RWPE1 (cell line): ENCODE measurements around the gene TIMP1.

Experiments
- CTCF ChIA-PET: fragments of 350-600 bp; sonication (Branson Sonifier 250); formaldehyde crosslinking; extraction: SDS; loops from one replicate; lab custom pipeline; 2021; lab: Yijun Ruan, JAX
- POLR2A ChIA-PET: fragments of 400-600 bp; formaldehyde crosslinking; extraction: SDS; loops from one replicate; lab custom pipeline; 2020; ENCODE audit warnings: antibody characterized with exemption; ENCODE audit not compliant: low non-redundant PET; lab: Yijun Ruan, JAX
- DNase-seq: peaks from one replicate; pipeline ENCODE4 v3.0.0; 2012; ENCODE audit warnings: low spot score
- H3K27ac ChIP-seq: fragments of 450-650 bp; 2 replicates; pipeline ENCODE4 v1.5.1; 2017
- TF ChIP-seq, protein P1 (sequence below): fragments of 450-650 bp; conservative IDR thresholded peaks from 2 replicates; pipeline ENCODE4 v1.5.1; 2017; ENCODE audit warnings: low read depth, mild to moderate bottlenecking

TIMP1 gene

DNA sequence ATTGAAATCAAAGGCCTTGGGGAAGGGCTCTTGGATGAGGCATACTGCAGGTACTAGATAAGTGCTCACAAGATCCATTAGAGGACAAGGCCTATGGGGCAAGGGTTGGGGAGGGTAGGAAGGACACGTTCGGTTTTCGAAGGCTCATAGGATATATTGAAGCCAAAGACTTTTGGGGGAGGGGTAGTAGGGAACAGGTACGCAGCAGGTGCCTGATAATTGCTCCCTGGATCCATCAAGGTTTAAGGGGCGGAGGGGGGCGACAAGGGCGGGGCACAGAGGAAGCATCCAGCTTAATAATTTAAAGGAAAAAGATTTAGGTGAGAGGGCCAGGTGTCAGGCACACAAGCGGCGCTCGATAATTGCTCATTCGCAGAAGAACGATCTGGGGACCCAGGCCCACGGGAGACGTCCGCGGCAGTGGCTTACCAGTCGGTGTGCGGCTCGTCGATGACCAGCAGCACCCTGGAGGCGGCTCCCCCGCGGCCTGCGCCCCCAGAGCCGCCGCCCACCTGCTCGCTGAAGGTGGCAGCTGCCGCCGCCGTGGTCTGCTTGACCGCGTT is 36.8 kb downstream of the TIMP1 start:
- no peak for DNase-seq
- TF ChIP-seq, protein P1, sequence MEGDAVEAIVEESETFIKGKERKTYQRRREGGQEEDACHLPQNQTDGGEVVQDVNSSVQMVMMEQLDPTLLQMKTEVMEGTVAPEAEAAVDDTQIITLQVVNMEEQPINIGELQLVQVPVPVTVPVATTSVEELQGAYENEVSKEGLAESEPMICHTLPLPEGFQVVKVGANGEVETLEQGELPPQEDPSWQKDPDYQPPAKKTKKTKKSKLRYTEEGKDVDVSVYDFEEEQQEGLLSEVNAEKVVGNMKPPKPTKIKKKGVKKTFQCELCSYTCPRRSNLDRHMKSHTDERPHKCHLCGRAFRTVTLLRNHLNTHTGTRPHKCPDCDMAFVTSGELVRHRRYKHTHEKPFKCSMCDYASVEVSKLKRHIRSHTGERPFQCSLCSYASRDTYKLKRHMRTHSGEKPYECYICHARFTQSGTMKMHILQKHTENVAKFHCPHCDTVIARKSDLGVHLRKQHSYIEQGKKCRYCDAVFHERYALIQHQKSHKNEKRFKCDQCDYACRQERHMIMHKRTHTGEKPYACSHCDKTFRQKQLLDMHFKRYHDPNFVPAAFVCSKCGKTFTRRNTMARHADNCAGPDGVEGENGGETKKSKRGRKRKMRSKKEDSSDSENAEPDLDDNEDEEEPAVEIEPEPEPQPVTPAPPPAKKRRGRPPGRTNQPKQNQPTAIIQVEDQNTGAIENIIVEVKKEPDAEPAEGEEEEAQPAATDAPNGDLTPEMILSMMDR, result no peak
- no peak overlapping the region for H3K27ac ChIP-seq
- ChIA-PET POLR2A (no interaction called here), CTCF (no interaction called here)

DNA sequence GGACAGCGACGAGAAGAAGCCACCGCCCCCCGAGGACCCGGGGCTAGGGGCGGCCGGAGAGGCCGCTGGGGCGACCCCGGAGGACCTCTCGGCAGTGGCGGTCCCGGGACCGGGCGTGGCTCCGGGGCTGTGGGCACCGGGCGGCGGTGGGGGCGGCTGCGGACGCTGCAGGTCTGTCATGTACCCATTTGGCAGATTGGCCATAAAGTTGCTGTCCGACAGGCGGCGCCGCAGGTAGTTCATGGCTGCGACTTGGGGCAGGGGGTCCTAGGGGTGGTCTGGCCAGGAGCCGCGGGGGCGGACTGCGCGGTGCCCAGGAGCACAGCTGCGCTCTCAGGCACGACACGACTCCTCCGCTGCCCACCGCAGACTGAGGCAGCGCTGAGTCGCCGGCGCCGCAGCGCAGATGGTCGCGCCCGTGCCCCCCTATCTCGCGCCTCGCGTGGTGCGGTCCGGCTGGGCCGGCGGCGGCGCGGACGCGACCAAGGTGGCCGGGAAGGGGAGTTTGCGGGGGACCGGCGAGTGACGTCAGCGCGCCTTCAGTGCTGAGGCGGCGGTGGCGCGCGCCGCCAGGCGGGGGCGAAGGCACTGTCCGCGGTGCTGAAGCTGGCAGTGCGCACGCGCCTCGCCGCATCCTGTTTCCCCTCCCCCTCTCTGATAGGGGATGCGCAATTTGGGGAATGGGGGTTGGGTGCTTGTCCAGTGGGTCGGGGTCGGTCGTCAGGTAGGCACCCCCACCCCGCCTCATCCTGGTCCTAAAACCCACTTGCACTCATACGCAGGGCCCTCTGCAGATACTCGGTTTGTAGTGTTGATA is 37.5 kb downstream of the TIMP1 start, which contains the start of gene SYN1:
Gene SYN1, minus strand, starts transcription at position 372 of the 817 bp plus-strand sequence. Its CDS starts 129 bp downstream, at position 243.
- ChIA-PET CTCF (interaction anchor here (0.7 kb wide), 1 partner anchor 23 kb away, joined by 3 read pairs; no protein-coding TSS in a partner anchor), POLR2A (no interaction called here)
- TF ChIP-seq, protein P1, result no peak

DNA sequence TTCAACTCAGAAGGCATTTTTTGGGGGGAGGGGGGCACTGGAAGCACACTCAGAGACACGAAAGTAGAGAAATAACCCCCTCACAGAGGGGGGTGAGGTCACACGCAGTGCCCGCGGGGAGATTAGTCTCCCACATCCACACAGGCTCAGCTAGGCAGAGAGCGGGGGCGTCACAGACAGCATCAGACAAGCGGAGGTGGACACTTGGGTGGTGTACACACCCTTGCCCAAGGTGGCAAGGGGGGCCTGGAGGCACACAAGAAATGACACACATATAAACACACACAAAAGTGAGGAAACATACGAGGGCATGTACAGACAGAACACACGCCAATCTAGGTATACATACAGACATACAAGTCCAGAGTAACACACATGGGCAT is 38.1 kb downstream of the TIMP1 start:
- TF ChIP-seq, protein P1, result no peak
- POLR2A ChIA-PET, result no interaction called here
- CTCF ChIA-PET, result interaction anchor here (0.7 kb wide), 1 partner anchor 24 kb away, joined by 3 read pairs; no protein-coding TSS in a partner anchor

More for the DNA sequence above, 37.5 kb downstream of the TIMP1 start, which contains the start of gene SYN1:
- no peak within 1 kb of the TSS for H3K27ac ChIP-seq
- peak; percentile 81 for DNase-seq

DNA sequence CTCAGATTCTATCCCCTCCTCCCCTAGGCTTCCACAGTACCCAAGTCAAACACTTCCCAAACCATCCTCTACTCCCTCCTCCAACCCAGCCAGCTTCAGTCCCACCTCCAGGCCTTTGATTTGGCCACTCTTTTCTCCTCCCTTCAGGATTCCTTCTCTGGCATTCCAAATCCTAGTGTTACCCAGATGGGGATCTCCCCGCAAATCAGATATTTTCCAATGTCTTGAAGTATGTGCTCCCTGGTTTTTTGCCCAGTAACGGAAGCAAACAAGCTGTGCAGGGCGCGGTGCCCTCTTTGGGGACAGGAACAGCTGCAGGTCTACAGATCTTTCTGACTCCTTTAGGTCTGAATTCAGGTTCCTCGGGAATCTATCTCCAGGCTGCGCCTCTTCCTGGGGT is 39.6 kb downstream of the TIMP1 start:
- ChIA-PET POLR2A (no interaction called here), CTCF (no interaction called here)
- no peak for DNase-seq
- TF ChIP-seq, protein P1, result no peak
- no peak overlapping the region for H3K27ac ChIP-seq

More for the DNA sequence above, 38.1 kb downstream of the TIMP1 start:
- DNase-seq, result no peak
- H3K27ac ChIP-seq, result no peak overlapping the region

DNA sequence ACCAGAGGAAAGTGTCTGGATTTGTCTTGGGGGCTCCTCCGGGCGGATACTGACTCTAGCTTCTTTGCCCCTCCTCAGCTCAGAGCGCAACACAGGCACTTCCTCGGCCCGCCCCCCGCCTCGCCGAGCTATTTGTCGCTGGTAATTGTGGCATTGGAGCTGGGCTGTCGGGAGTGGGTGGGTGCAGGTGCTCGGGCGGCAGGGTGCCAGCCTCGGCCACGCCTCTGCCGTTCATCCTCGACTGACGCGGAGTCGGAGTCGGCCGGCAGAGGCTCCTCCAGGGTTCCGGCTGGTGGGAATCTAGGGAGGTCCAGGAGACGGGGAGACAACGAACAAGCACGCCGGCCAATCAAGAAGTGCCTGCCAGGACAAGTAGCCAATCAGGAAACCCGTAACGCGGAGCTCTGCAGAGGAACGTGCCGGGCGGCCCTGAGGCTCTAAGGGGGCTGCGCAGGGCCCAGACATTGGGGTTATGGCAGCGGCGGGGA is 41.3 kb downstream of the TIMP1 start:
- ChIA-PET POLR2A (no interaction called here), CTCF (interaction anchor here (0.6 to 0.8 kb wide), 2 partner anchors 9 to 82 kb away, joined by 4 read pairs; no protein-coding TSS in a partner anchor)
- no peak overlapping the region for H3K27ac ChIP-seq
- TF ChIP-seq, protein P1, result no peak
- DNase-seq, result peak; percentile 48

DNA sequence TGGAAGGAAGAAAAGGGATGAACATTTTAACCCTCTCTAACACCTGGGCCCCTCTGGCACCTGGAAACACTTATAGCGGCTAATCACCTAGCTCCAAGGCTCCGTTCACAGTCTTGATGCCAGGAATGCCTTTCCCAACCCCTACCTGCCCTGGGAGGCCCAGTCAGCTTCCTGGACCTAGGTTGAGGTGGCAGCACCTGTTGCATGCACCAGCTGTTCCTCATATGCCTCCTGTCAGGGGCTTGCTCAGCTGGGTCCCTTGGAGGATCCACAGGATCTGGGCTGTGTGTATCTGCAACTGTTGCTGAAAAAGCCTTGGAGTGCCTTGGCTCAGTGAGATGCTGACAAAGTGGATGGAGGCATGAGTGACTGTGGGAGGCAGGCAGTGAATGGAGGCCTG is 43.1 kb downstream of the TIMP1 start:
- H3K27ac ChIP-seq, result no peak overlapping the region
- TF ChIP-seq, protein P1, result no peak
- CTCF ChIA-PET, result no interaction called here
- no peak for DNase-seq
- POLR2A ChIA-PET, result no interaction called here
